ENCODE measurements around the gene APP. TPM values are rescaled to one million over a fixed set of nuclear protein-coding genes. Genes with fewer than 3 reads are reported as not detected.

APP gene
- total RNA-seq, 3 donors from 2014 or later: 270 to 546 (median 383) TPM

- H3K27me3 ChIP-seq: no peaks in the 10 kb centered on the region
- intact Hi-C loops (cut with DNase I; ENCODE audit: low total_unique reads): no loop called here
- no peaks in the 10 kb centered on the region for H3K9me3 ChIP-seq
- no peak for TF ChIP-seq POLR2AphosphoS5 (IDR thresholded peaks at IDR 0.05)
- TF ChIP-seq POLR2A (IDR thresholded peaks at IDR 0.05): no peak
- TF ChIP-seq CTCF (IDR thresholded peaks at IDR 0.05): no peak
- no peak overlapping the region for H3K27ac ChIP-seq
- H3K36me3 ChIP-seq: no peaks in the 10 kb centered on the region
- no peak overlapping the region for H3K4me3 ChIP-seq
- no peak for DNase-seq (ENCODE audit: low spot score in 2 of 2)
- no peaks in the 10 kb centered on the region for H3K4me1 ChIP-seq
Measured at GRCh38 chr21:26199456-26199855, 28.9 kb upstream of the APP start.

DNA sequence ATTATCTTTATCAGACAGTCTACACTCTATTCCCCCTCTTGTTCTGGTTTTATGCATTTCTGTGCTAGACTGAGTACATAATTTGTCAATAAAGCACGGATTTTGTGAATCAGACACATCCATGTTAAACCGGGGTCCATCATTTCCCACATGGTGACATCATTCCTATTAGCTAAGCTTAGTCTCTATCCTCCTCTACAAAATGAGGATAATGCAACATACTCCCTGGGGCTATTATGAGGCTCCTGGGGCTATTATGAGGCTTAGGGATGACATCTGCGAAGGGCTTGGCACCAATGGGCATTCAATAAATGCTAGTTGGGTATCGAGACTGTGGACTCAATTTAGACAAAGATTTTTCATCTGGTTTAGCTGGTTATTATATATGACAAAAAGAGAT, 25.1 kb upstream of the APP start:
- Histone ChIP-seq H3K9me3 (no peaks in the 10 kb centered on the region), H3K36me3 (no peaks in the 10 kb centered on the region), H3K4me1 (no peaks in the 10 kb centered on the region), H3K4me3 (no peak overlapping the region), H3K27me3 (no peaks in the 10 kb centered on the region), H3K27ac (no peak overlapping the region)
- no peak for DNase-seq (ENCODE audit: low spot score in 2 of 2)
- TF ChIP-seq CTCF (IDR thresholded peaks at IDR 0.05) (no peak), POLR2A (IDR thresholded peaks at IDR 0.05) (no peak), POLR2AphosphoS5 (IDR thresholded peaks at IDR 0.05) (no peak)
- intact Hi-C loops (cut with DNase I; ENCODE audit: low total_unique reads): no loop called here

GRCh38 chr21:26194811-26195251, 24.3 kb upstream of the APP start:
- no peaks in the 10 kb centered on the region for H3K9me3 ChIP-seq
- no peaks in the 10 kb centered on the region for H3K36me3 ChIP-seq
- no peaks in the 10 kb centered on the region for H3K27me3 ChIP-seq
- no peaks in the 10 kb centered on the region for H3K4me1 ChIP-seq
- H3K27ac ChIP-seq: no peak overlapping the region
- TF ChIP-seq CTCF (IDR thresholded peaks at IDR 0.05) (no peak), POLR2AphosphoS5 (IDR thresholded peaks at IDR 0.05) (no peak), POLR2A (IDR thresholded peaks at IDR 0.05) (no peak)
- H3K4me3 ChIP-seq: no peak overlapping the region
- intact Hi-C loops (cut with DNase I; ENCODE audit: low total_unique reads): no loop called here
- no peak for DNase-seq (ENCODE audit: low spot score in 2 of 2)

DNA sequence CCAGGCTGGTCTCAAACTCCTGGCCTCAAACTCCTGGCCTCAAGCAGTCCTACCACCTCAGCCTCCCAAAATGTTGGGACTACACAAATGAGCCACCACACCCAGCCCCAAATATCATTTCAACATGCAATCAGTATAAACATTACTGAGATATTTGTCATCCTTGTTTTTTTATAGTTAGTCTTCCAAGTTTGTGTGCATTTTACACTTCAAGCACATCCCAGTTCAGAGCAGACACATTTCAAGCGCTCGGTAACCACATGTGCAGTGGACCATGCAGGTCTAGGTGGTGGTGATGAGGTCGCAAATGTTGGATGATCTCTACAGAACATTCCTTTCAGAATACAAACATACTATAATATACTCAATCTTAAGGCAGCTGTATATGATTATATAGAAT, 23.8 kb upstream of the APP start:
- H3K27ac ChIP-seq: no peak overlapping the region
- no peak overlapping the region for H3K4me3 ChIP-seq
- no peaks in the 10 kb centered on the region for H3K27me3 ChIP-seq
- no peaks in the 10 kb centered on the region for H3K9me3 ChIP-seq
- intact Hi-C loops (cut with DNase I; ENCODE audit: low total_unique reads): no loop called here
- H3K4me1 ChIP-seq: no peaks in the 10 kb centered on the region
- no peak for DNase-seq (ENCODE audit: low spot score in 2 of 2)
- no peaks in the 10 kb centered on the region for H3K36me3 ChIP-seq
- TF ChIP-seq POLR2A (IDR thresholded peaks at IDR 0.05) (no peak), CTCF (IDR thresholded peaks at IDR 0.05) (no peak), POLR2AphosphoS5 (IDR thresholded peaks at IDR 0.05) (no peak)

GRCh38 chr21:26191609-26192008, 21.0 kb upstream of the APP start:
- no peaks in the 10 kb centered on the region for H3K36me3 ChIP-seq
- H3K4me3 ChIP-seq: no peak overlapping the region
- no peak for TF ChIP-seq POLR2AphosphoS5 (IDR thresholded peaks at IDR 0.05)
- no peak overlapping the region for H3K27ac ChIP-seq
- no peaks in the 10 kb centered on the region for H3K4me1 ChIP-seq
- H3K9me3 ChIP-seq: no peaks in the 10 kb centered on the region
- intact Hi-C loops (cut with DNase I; ENCODE audit: low total_unique reads): no loop called here
- H3K27me3 ChIP-seq: no peaks in the 10 kb centered on the region
- DNase-seq (ENCODE audit: low spot score in 2 of 2): no peak

- no peak for TF ChIP-seq POLR2A (IDR thresholded peaks at IDR 0.05)
- TF ChIP-seq CTCF (IDR thresholded peaks at IDR 0.05): no peak
- TF ChIP-seq POLR2AphosphoS5 (IDR thresholded peaks at IDR 0.05): no peak
- H3K27me3 ChIP-seq: no peaks in the 10 kb centered on the region
- no peak overlapping the region for H3K4me3 ChIP-seq
Measured at GRCh38 chr21:26188422-26188821, 17.9 kb upstream of the APP start.

More at GRCh38 chr21:26188422-26188821, 17.9 kb upstream of the APP start:
- H3K9me3 ChIP-seq: peaks cover 6 to 10% of the 10 kb centered on the region in 2 donors
- H3K4me1 ChIP-seq: no peaks in the 10 kb centered on the region
- DNase-seq (ENCODE audit: low spot score in 2 of 2): no peak
- H3K27ac ChIP-seq: no peak overlapping the region
- intact Hi-C loops (cut with DNase I; ENCODE audit: low total_unique reads): no loop called here
- H3K36me3 ChIP-seq: no peaks in the 10 kb centered on the region

All from breast epithelium (tissue), 4 donors.